ENCODE results near the gene RAD51.

RAD51 gene

GRCh38 chr15:40722934-40723333 is 28.0 kb downstream of the RAD51 start:
- no peak for DNase-seq

GRCh38 chr15:40723919-40724318 is 28.9 kb downstream of the RAD51 start:
- no peak for DNase-seq

GRCh38 chr15:40731034-40731433 is 36.1 kb downstream of the RAD51 start:
- DNase-seq: no peak

GRCh38 chr15:40736575-40736974 is 41.6 kb downstream of the RAD51 start:
- DNase-seq: no peak

GRCh38 chr15:40737048-40737447 is 42.1 kb downstream of the RAD51 start:
- no peak for DNase-seq

- DNase-seq: no peak
These were observed 44.1 kb downstream of the RAD51 start for GRCh38 chr15:40739047-40739446.

GRCh38 chr15:40739854-40740253 is 44.9 kb downstream of the RAD51 start:
- DNase-seq: no peak

- DNase-seq: no peak
These were observed 48.5 kb downstream of the RAD51 start for GRCh38 chr15:40743485-40743901.

GRCh38 chr15:40743921-40744814 is 49.2 kb downstream of the RAD51 start:
- peak; percentile 62 for DNase-seq

GRCh38 chr15:40744815-40745152 is 49.8 kb downstream of the RAD51 start:
- DNase-seq: no peak

GRCh38 chr15:40746916-40747418 is 52.0 kb downstream of the RAD51 start:
- no peak for DNase-seq

- DNase-seq: no peak
These were observed 53.0 kb downstream of the RAD51 start for GRCh38 chr15:40747685-40748631.

- no peak for DNase-seq
These were observed 54.2 kb downstream of the RAD51 start for GRCh38 chr15:40749151-40749630.

GRCh38 chr15:40750885-40751284 is 55.9 kb downstream of the RAD51 start:
- DNase-seq: no peak

- DNase-seq: no peak
These were observed 56.8 kb downstream of the RAD51 start for GRCh38 chr15:40751745-40752144.

GRCh38 chr15:40754574-40754882 is 59.6 kb downstream of the RAD51 start:
- DNase-seq: no peak

GRCh38 chr15:40754883-40755811 is 60.2 kb downstream of the RAD51 start, which contains the start of gene RMDN3:
Gene RMDN3 (minus strand): TSS chr15:40755254. CDS start chr15:40754783, 471 bp downstream.
- peak; percentile 91 for DNase-seq

GRCh38 chr15:40755812-40756208 is 60.8 kb downstream of the RAD51 start:
- no peak for DNase-seq

- no peak for DNase-seq
These were observed 62.0 kb downstream of the RAD51 start for GRCh38 chr15:40756938-40757337.

- DNase-seq: no peak
These were observed 65.0 kb downstream of the RAD51 start for GRCh38 chr15:40759961-40760360.

GRCh38 chr15:40762919-40763800 is 68.2 kb downstream of the RAD51 start:
- DNase-seq: no peak

Data from CD4-positive, alpha-beta T cell treated with Interleukin-15 for 1 hour (primary cell).